WTC11 (cell line): Measurements from ENCODE around the gene OR4C6. TPM values are rescaled to one million over a fixed set of nuclear protein-coding genes. Genes with fewer than 3 reads are reported as not detected.

ENCODE experiments used
- ATAC-seq: fragments of 200-7000 bp; cut with Tn5 transposase; 2 replicates; pipeline ENCODE4 v1.10.0; 2021; ENCODE audit warnings: mild to moderate bottlenecking, moderate library complexity
- CTCF ChIA-PET: fragments of 300-600 bp; sonication (Branson Sonifier 250); formaldehyde crosslinking; loops from one replicate; lab custom pipeline; 2021; ENCODE audit warnings: antibody characterized with exemption; lab: Charles Lee
- POLR2A ChIA-PET: fragments of 350-600 bp; sonication (Branson Sonifier 250); formaldehyde crosslinking; loops from one replicate; lab custom pipeline; 2021; ENCODE audit warnings: antibody characterized with exemption; lab: Charles Lee
- DNase-seq: peaks from one replicate; pipeline ENCODE4 v3.0.0; 2021; ENCODE audit warnings: low spot score
- H3K27ac Mint-ChIP-seq: 2 replicates; pipeline ENCODE4 v1.8.0; 2021; ENCODE audit warnings: mixed read lengths
- H3K27me3 Mint-ChIP-seq: 2 replicates; pipeline ENCODE4 v1.8.0; 2021; ENCODE audit warnings: low read depth, mild to moderate bottlenecking, moderate library complexity, mixed read lengths
- H3K36me3 Mint-ChIP-seq: 2 replicates; pipeline ENCODE4 v1.8.0; 2021; ENCODE audit warnings: mixed read lengths
- H3K4me1 Mint-ChIP-seq: 2 replicates; pipeline ENCODE4 v1.8.0; 2022; ENCODE audit warnings: mixed read lengths
- H3K4me3 Mint-ChIP-seq: 2 replicates; pipeline ENCODE4 v1.8.0; 2021; ENCODE audit warnings: mild to moderate bottlenecking, moderate library complexity, mixed read lengths
- H3K9me3 Mint-ChIP-seq: 2 replicates; pipeline ENCODE4 v1.8.0; 2021; ENCODE audit warnings: mixed read lengths
- CTCF ChIP-seq: fragments of 200-600 bp; IDR thresholded peaks from 2 replicates; pipeline ENCODE4 v1.8.0; 2022; ENCODE audit warnings: antibody characterized with exemption
- HMGA2 ChIP-seq: fragments of 250-450 bp; sonication (Bioruptor Pico); IDR thresholded peaks from 2 replicates; pipeline ENCODE4 v1.4.0; 2021; ENCODE audit warnings: mild to moderate bottlenecking, moderate library complexity
- NFYB ChIP-seq: sonication (generic); formaldehyde crosslinking; conservative IDR thresholded peaks from 2 replicates; pipeline ENCODE4 v1.8.0; 2022; ENCODE audit warnings: low read depth, missing genetic modification reagents
- PREB ChIP-seq: sonication (generic); formaldehyde crosslinking; IDR thresholded peaks from 2 replicates; pipeline ENCODE4 v1.8.1; 2022; ENCODE audit warnings: mild to moderate bottlenecking, missing genetic modification reagents, moderate library complexity, borderline replicate concordance
- RORB ChIP-seq: fragments of 250-450 bp; sonication (Bioruptor Pico); IDR thresholded peaks from 2 replicates; pipeline ENCODE4 v1.9.0; 2021; ENCODE audit warnings: mild to moderate bottlenecking
- ZBTB21 ChIP-seq: sonication (generic); formaldehyde crosslinking; IDR thresholded peaks from 2 replicates; pipeline ENCODE4 v1.8.1; 2023; ENCODE audit warnings: mild to moderate bottlenecking, missing genetic modification reagents, borderline replicate concordance
- total RNA-seq: library from RNA; stranded (reverse); gene quantifications from 3 replicates; pipeline ENCODE4 v1.2.3, GENCODE V29; 2021

OR4C6 gene
- total RNA-seq, 1 experiment from 2014 or later, result not detected

- no peaks in the 10 kb centered on the region for H3K27me3 Mint-ChIP-seq
- no peak for TF ChIP-seq HMGA2
- no peak for TF ChIP-seq NFYB (CRISPR knock-in tag)
- TF ChIP-seq RORB, result no peak
- TF ChIP-seq CTCF, result 0 out of 2 replicates have a peak, but pooled peaks have one; percentile 32
- no peak for TF ChIP-seq PREB (CRISPR knock-in tag)
- DNase-seq, result no peak
- H3K4me3 Mint-ChIP-seq, result no peak overlapping the region
- H3K36me3 Mint-ChIP-seq, result peaks cover 38% of the 10 kb centered on the region
- POLR2A ChIA-PET, result no interaction called here
- no peaks in the 10 kb centered on the region for H3K4me1 Mint-ChIP-seq
- CTCF ChIA-PET, result no interaction called here
- peaks cover 78% of the 10 kb centered on the region for H3K9me3 Mint-ChIP-seq
- H3K27ac Mint-ChIP-seq, result no peak overlapping the region
- ATAC-seq, result no peak
Measured at GRCh38 chr11:55707029-55707428, 45.0 kb downstream of the OR4C6 start.

- Mint-ChIP-seq H3K36me3 (peaks cover 33% of the 10 kb centered on the region), H3K4me1 (no peaks in the 10 kb centered on the region), H3K27me3 (no peaks in the 10 kb centered on the region; the same call in 1 of the 2 replicates), H3K9me3 (peaks cover 76% of the 10 kb centered on the region), H3K27ac (no peak overlapping the region), H3K4me3 (no peak overlapping the region)
- TF ChIP-seq ZBTB21, result no peak
- TF ChIP-seq CTCF, result peak; percentile 25; the same call in 1 of the 2 replicates
- peak; percentile 32 for DNase-seq
- CTCF ChIA-PET, result no interaction called here
- no peak for ATAC-seq
- POLR2A ChIA-PET, result no interaction called here
Measured at GRCh38 chr11:55714982-55715888, 53.2 kb downstream of the OR4C6 start.

Other genes with a start within 250 kb of the OR4C6 start
- gene OR4C15, start 107.7 kb upstream of the OR4C6 start, total RNA-seq, result not detected in 3 replicates
- gene OR4C16, start 90.1 kb upstream of the OR4C6 start, total RNA-seq, result not detected in 3 replicates
- not detected in 3 replicates for gene OR4C11, start 54.6 kb upstream of the OR4C6 start, total RNA-seq
- not detected in 3 replicates for gene OR4P4, start 27.1 kb upstream of the OR4C6 start, total RNA-seq
- not detected in 3 replicates for gene OR4S2, start 13.9 kb upstream of the OR4C6 start, total RNA-seq
- gene OR5D13, start 111.2 kb downstream of the OR4C6 start, total RNA-seq, result not detected in 3 replicates
- gene OR5D14, start 133.4 kb downstream of the OR4C6 start, total RNA-seq, result not detected in 3 replicates
- not detected in 3 replicates for gene OR5L1, start 149.2 kb downstream of the OR4C6 start, total RNA-seq
- not detected in 3 replicates for gene OR5D18, start 157.4 kb downstream of the OR4C6 start, total RNA-seq
- gene OR5L2, start 165.0 kb downstream of the OR4C6 start, total RNA-seq, result not detected in 3 replicates
- not detected in 3 replicates for gene OR5D16, start 176.6 kb downstream of the OR4C6 start, total RNA-seq
- gene TRIM51, start 221.1 kb downstream of the OR4C6 start, total RNA-seq, result not detected in 3 replicates